GM13977 (cell line): ENCODE data around the gene SLC35E2B.

Experiments used
- DNase-seq: peaks from one replicate; pipeline ENCODE4 v3.0.0; 2012; ENCODE audit warnings: low spot score
- CTCF ChIP-seq: IDR thresholded peaks from 2 replicates; pipeline ENCODE4 v1.5.1; 2012; ENCODE audit warnings: mild to moderate bottlenecking, control low read depth; ENCODE audit not compliant: insufficient read depth; ENCODE audit errors: extremely low read depth, missing control alignments
- in situ Hi-C: fragments of 300-500 bp; cut with MboI; formaldehyde crosslinking; loops from one replicate; pipeline ENCODE4 v1.12.0; 2022; ENCODE audit warnings: low sequenced_read_pairs, low pct_unique_long_range_greater_than_20kb, mixed read lengths, inconsistent platforms; ENCODE audit not compliant: unreplicated experiment

SLC35E2B gene

DNA sequence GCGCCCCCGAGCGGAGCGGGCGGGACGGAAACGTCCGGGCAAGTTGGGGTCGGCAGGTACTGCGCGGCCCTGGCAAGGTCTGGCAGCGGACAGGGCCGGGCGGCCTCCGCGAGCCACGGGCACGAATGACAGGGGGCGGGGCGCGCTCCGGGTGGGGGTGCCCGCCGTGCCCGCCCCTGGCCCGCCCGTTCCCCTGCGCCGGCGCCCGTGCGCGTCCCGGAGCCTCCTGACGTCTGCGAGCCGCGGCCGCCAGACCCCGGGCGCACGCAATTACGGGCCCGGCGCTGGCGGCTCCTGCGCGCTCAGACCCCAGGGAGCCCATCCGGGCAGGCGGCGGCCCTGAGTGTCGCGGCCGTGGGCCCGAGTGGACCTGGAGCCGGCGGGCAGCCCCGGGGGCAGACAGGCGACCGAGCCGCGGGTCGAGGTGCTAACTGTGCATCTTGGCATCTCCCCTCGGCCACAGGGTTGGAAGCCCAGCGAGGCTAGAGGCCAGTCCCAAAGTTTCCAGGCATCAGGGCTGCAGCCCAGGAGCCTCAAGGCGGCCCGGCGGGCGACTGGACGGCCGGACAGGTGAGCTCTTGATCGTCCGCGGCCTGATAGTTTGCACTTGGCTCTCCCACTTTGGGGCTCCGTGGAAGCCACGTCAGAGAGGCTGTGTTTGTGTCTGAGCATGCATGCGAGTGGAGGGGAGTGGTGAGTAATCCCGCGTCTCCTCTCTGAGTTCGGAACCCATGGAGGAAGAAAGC, 76.4 kb downstream of the SLC35E2B start:
- peak; percentile 86 for DNase-seq
- in situ Hi-C loops = no loop called here
- no peak for TF ChIP-seq CTCF

DNA sequence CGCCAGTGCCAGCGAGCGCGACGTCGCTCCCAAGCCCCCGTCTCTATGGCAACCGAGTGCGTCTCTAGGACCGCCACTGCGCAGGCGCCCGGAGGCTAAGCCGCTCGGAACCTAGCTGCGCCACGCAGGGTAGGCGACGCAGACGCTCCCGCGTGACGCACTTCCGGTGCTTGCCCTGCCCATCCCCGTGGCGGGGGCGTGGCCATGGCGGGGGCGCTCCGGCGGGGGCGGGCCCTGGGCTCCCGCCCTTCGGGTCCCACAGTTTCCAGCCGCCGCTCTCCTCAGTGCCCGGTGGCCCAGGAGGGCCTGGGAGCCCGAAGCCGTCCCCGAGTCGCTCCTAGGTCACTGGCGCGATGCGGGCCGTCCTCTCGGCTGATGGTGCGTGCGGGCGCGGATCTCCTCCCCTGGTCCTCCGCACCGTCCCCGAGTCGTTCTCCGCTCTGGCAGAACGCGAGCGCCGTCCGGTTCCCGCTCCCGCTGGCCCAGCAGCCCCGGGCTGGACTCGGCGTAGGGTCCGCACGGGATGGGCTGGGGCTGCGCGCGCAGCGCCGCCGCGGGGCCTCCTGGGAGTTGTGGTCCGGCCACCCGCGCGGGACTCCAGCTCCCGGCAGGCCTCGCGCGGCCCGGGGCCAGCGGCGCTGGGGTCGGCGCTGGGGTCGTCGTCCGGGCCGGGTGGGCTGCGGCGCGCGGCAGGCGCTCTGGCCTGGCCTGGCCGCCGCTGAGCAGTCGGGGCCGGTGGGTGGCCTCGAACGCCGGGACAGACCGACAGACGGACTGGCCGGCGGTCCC, 77.1 kb downstream of the SLC35E2B start, which contains the start of gene MIB2:
Gene MIB2 (plus strand): TSS at position 245 of the 789 bp plus-strand sequence. CDS start 7,953 bp downstream, outside the sequence.
- in situ Hi-C loops = no loop called here
- peak; percentile 100 for DNase-seq
- no peak for TF ChIP-seq CTCF

DNA sequence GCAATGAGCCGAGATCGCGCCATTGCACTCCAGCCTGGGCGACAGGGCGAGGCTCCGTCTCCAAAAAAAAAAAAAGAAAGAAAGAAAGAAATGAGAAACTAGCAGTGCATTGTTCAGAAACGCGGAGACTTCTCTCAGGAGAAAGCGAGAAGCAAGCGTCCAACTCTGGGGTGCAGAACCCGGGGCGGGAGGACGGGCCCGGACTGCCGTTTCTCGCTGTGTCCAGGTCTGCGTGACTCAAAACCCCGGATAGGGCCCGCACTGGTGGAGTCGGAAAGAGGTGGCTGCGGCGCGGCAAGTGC, 77.7 kb downstream of the SLC35E2B start:
- no peak for DNase-seq
- in situ Hi-C loops = no loop called here
- TF ChIP-seq CTCF = no peak

- TF ChIP-seq CTCF = no peak
- in situ Hi-C loops = no loop called here
- no peak for DNase-seq
These were observed 78.2 kb downstream of the SLC35E2B start for GRCh38 chr1:1614204-1614953.

DNA sequence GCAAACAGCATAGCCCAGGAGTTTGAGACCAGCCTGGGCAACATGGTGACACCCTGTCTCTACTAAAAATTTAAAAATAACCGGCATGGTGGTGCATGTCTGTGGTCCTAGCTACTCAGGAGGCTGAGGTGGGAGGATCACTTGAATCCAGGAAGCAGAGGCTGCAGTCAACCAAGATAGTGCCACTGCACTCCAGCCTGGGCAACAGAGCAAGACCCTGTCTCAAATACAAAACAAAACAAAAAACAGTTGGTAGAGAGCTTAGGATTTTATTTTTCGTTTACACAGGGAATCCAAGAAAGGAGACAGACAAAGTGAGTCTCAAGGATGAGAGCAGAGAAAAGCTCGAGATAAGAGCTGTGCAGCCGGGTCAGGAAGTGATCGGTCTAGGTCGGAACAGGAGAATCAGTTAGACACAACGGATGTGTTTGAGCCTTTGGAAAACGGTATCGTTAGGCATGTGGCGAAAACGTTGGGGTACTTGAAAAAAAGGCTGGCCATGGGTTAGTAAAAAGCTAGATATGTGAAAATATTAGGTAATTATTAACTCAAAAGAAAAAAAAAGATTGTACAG, 79.0 kb downstream of the SLC35E2B start:
- in situ Hi-C loops = no loop called here
- no peak for TF ChIP-seq CTCF
- no peak for DNase-seq

- no peak for DNase-seq
- in situ Hi-C loops = no loop called here
- no peak for TF ChIP-seq CTCF
These were observed 80.5 kb downstream of the SLC35E2B start for GRCh38 chr1:1612104-1612400.
